Kidney (tissue), 14 donors: ENCODE data around the gene GPR37L1. TPM values are rescaled to one million over a fixed set of nuclear protein-coding genes. Genes with fewer than 3 reads are reported as not detected.

Source experiments
- DNase-seq, 5 donors: peaks; one replicate each; pipeline ENCODE4 v3.0.0-alpha.2; 2013 to 2020
- FAIRE-seq: peaks from 2 replicates; lab custom pipeline; 2012; peaks lifted over from hg19 to GRCh38; lab: Jason Lieb, UNC
- H3K27ac ChIP-seq, 2 donors: one replicate each; pipeline ENCODE4 v1.7.0; 2013; ENCODE audit warnings: low read depth in 2 of 2, low read length in 2 of 2, inconsistent platforms in 1 of 2
- H3K27me3 ChIP-seq: one replicate; pipeline ENCODE4 v1.7.1; 2013; ENCODE audit warnings: low read length, inconsistent platforms; ENCODE audit not compliant: control insufficient read depth, insufficient read depth
- H3K36me3 ChIP-seq, 3 donors: one replicate each; pipeline versions ENCODE4 v1.7.0 to v1.7.1; 2013; ENCODE audit warnings: low read length in 3 of 3, control low read depth in 1 of 3, inconsistent platforms in 1 of 3; ENCODE audit not compliant: insufficient read depth in 3 of 3, control insufficient read depth in 2 of 3
- H3K4me1 ChIP-seq, 3 donors: one replicate each; pipeline versions ENCODE4 v1.7.0 to v1.7.1; 2013; ENCODE audit warnings: low read length in 3 of 3, inconsistent platforms in 1 of 3, low read depth in 1 of 3; ENCODE audit not compliant: control insufficient read depth in 2 of 3, insufficient read depth in 2 of 3
- H3K4me3 ChIP-seq, 3 donors: one replicate each; pipeline versions ENCODE4 v1.7.0 to v1.8.1; 2013; ENCODE audit warnings: low read length in 3 of 3, control low read depth in 1 of 3, inconsistent platforms in 1 of 3
- H3K9ac ChIP-seq, 3 donors: one replicate each; pipeline versions ENCODE4 v1.7.0 to v1.7.1; 2013; ENCODE audit warnings: low read length in 3 of 3, control low read depth in 1 of 3, inconsistent platforms in 1 of 3
- H3K9me3 ChIP-seq, 3 donors: one replicate each; pipeline versions ENCODE4 v1.7.0 to v1.7.1; 2013; ENCODE audit warnings: low read length in 3 of 3, control low read depth in 1 of 3, inconsistent platforms in 1 of 3; ENCODE audit not compliant: control insufficient read depth in 2 of 3, insufficient read depth in 1 of 3
- CTCF ChIP-seq: IDR thresholded peaks from 3 replicates; pipeline ENCODE4 v1.5.1; 2012; ENCODE audit warnings: mild to moderate bottlenecking, moderate library complexity, borderline replicate concordance; ENCODE audit not compliant: insufficient read depth; ENCODE audit errors: extremely low read depth
- intact Hi-C: fragments of 100-400 bp; cut with DNase I; formaldehyde crosslinking; loops from one replicate; pipeline ENCODE4 v1.11.1; 2022
- polyA plus RNA-seq: library from polyadenylated mRNA; stranded (reverse); fragments of 350-450 nt; fragmentation: Illumina TruSeq; extraction: RNeasy Lipid Tissue Mini Kit (QIAGEN cat#74804); gene quantifications from one replicate; pipeline ENCODE4 v1.2.3, GENCODE V29; 2014; ENCODE audit warnings: low read depth, low replicate concordance; ENCODE audit not compliant: insufficient read depth
- total RNA-seq: library from RNA; stranded (reverse); fragmentation: NEBNext Ultra II Directional; extraction: Animal tissue kit (Norgen Biotek cat#: 25700); gene quantifications from one replicate; pipeline ENCODE4 v1.2.1, GENCODE V29; 2021
- donor health status: control.
- donor health status: control.
- donor health status: control.
- donor health status: control.
- donor health status: control.
- donor health status: DM: yes; HTN: yes; CAD: no.
- donor health status: Normal renal cell carcinoma (clear cell type).

Gene GPR37L1
- total and polyA plus RNA-seq, 2 donors from 2014 or later = 0.13 TPM; not detected in 1

GRCh38 chr1:202158810-202159533 lies 36.3 kb downstream of the GPR37L1 start:
- H3K27me3 ChIP-seq = no peaks in the 10 kb centered on the region
- peak in 2 of 5 donors; percentile 52 to 53 for DNase-seq
- H3K27ac ChIP-seq = no peak overlapping the region
- no peak overlapping the region for H3K4me3 ChIP-seq
- H3K9me3 ChIP-seq = no peaks in the 10 kb centered on the region
- peaks cover 0 to 19% (median 3%) of the 10 kb centered on the region in 3 donors for H3K4me1 ChIP-seq
- intact Hi-C loops = no loop called here
- H3K36me3 ChIP-seq = no peaks in the 10 kb centered on the region
- TF ChIP-seq CTCF = no peak
- no peak for FAIRE-seq
- H3K9ac ChIP-seq = no peak overlapping the region

GRCh38 chr1:202159534-202160371 lies 37.0 kb downstream of the GPR37L1 start:
- FAIRE-seq (no peak), DNase-seq (peak in 1 of 5 donors; percentile 50)
- Histone ChIP-seq H3K4me3 (no peak overlapping the region), H3K27ac (peak overlapping the region in 1 of 2 donors; percentile 23), H3K27me3 (no peaks in the 10 kb centered on the region), H3K9ac (no peak overlapping the region), H3K4me1 (peaks cover 0 to 23% (median 3%) of the 10 kb centered on the region in 3 donors), H3K36me3 (no peaks in the 10 kb centered on the region), H3K9me3 (no peaks in the 10 kb centered on the region)
- intact Hi-C loops = no loop called here
- no peak for TF ChIP-seq CTCF

GRCh38 chr1:202160377-202160940 lies 37.7 kb downstream of the GPR37L1 start, which contains the start of gene PTPN7:
Gene PTPN7 (minus strand): TSS chr1:202160602. CDS start chr1:202159402, 1,200 bp downstream.
- intact Hi-C loops = no loop called here

More at GRCh38 chr1:202160377-202160940, 37.7 kb downstream of the GPR37L1 start, which contains the start of gene PTPN7:
- peak in 1 of 5 donors; percentile 50 for DNase-seq
- no peak within 1 kb of the TSS for H3K9ac ChIP-seq
- no peak for TF ChIP-seq CTCF
- H3K27ac ChIP-seq = peak within 1 kb of the TSS in 1 of 2 donors; percentile 23
- FAIRE-seq = no peak
- H3K9me3 ChIP-seq = no peaks in the 10 kb centered on the region
- H3K27me3 ChIP-seq = no peaks in the 10 kb centered on the region
- H3K4me3 ChIP-seq = no peak within 1 kb of the TSS
- peaks cover 0 to 19% (median 3%) of the 10 kb centered on the region in 3 donors for H3K4me1 ChIP-seq
- H3K36me3 ChIP-seq = no peaks in the 10 kb centered on the region
